ENCODE measurements around the gene PER1. TPM values are rescaled to one million over a fixed set of nuclear protein-coding genes. Genes with fewer than 3 reads are reported as not detected.

PER1 gene
- total RNA-seq, 4 donors from 2014 or later: 33.6 to 95.0 (median 56.3) TPM

DNA sequence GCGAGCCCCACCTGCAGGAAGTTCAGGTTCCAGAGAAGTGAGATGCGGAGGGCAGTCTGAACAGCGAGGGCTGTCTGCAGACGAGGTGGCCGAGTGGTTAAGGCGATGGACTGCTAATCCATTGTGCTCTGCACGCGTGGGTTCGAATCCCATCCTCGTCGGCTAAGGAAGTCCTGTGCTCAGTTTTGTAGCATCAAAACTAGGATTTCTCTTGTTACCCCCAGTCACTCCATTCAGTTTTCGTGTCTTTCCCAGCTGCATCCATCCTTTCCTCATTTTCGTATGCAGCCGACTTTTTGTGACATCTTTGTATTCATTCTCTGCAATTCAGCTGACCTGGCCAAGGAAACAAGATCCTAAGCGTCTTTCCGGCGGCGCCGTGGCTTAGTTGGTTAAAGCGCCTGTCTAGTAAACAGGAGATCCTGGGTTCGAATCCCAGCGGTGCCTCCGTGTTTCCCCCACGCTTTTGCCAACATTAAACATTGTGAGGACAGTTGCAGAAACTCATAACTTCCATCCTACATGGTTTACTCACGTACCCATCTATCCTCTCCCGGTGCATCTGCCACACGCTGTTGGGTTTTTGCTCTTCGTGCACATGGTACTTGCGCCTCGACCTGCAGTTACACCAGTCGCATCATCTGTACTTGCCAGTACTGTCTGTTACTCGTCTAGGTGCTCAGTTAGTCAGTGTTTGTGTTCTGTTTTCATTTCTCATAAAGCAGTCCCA lies 34.7 kb upstream of the PER1 start:
- Histone ChIP-seq H3K4me3 (peak overlapping the region; percentile 56 to 97 (median 86)), H3K4me1 (peaks cover 9 to 62% (median 25%) of the 10 kb centered on the region in 3 donors), H3K27me3 (no peaks in the 10 kb centered on the region), H3K36me3 (no peaks in the 10 kb centered on the region), H3K27ac (peak overlapping the region; percentile 96 to 99 (median 98)), H3K9me3 (no peaks in the 10 kb centered on the region)
- intact Hi-C loops (cut with DNase I): no loop called here
- TF ChIP-seq POLR2A (IDR thresholded peaks at IDR 0.05) (no peak), CTCF (IDR thresholded peaks at IDR 0.05) (peak in 3 of 6 experiments; percentile 6 to 43 (median 37))
- DNase-seq: no peak
- WGBS, 2 donors: 0 to 1% methylated on average over 28 to 32 of the region's 32 CpGs

GRCh38 chr17:8186446-8186786 lies 34.2 kb upstream of the PER1 start:
- Histone ChIP-seq H3K27me3 (no peaks in the 10 kb centered on the region), H3K4me1 (peaks cover 9 to 57% (median 20%) of the 10 kb centered on the region in 3 donors), H3K27ac (peak overlapping the region; percentile 96 to 99 (median 98)), H3K4me3 (peak overlapping the region; percentile 56 to 97 (median 86)), H3K36me3 (no peaks in the 10 kb centered on the region), H3K9me3 (no peaks in the 10 kb centered on the region)
- no peak for DNase-seq
- no peak for TF ChIP-seq POLR2A (IDR thresholded peaks at IDR 0.05)
- peak in 2 of 6 experiments; percentile 18 to 38 for TF ChIP-seq CTCF (IDR thresholded peaks at IDR 0.05)
- intact Hi-C loops (cut with DNase I): no loop called here
- 0 to 1% methylated on average over 12 to 22 of the region's 23 CpGs for WGBS, 2 donors

GRCh38 chr17:8185582-8186445 lies 33.6 kb upstream of the PER1 start:
- H3K4me3 ChIP-seq: peak overlapping the region; percentile 56 to 97 (median 86)
- H3K36me3 ChIP-seq: no peaks in the 10 kb centered on the region
- H3K4me1 ChIP-seq: peaks cover 9 to 51% (median 19%) of the 10 kb centered on the region in 3 donors
- no peak for TF ChIP-seq CTCF (IDR thresholded peaks at IDR 0.05)
- TF ChIP-seq POLR2A (IDR thresholded peaks at IDR 0.05): no peak
- intact Hi-C loops (cut with DNase I): no loop called here
- H3K27me3 ChIP-seq: no peaks in the 10 kb centered on the region
- no peak for DNase-seq
- WGBS, 2 donors: 0 to 1% methylated on average over 17 to 28 of the region's 44 CpGs
- H3K27ac ChIP-seq: peak overlapping the region; percentile 96 to 99 (median 98)
- no peaks in the 10 kb centered on the region for H3K9me3 ChIP-seq

- H3K27me3 ChIP-seq: no peaks in the 10 kb centered on the region
- intact Hi-C loops (cut with DNase I): no loop called here
- H3K27ac ChIP-seq: peak overlapping the region; percentile 85 to 96 (median 88)
- peak overlapping the region; percentile 60 to 85 (median 67) for H3K4me3 ChIP-seq
- no peaks in the 10 kb centered on the region for H3K36me3 ChIP-seq
- H3K4me1 ChIP-seq: peaks cover 21 to 44% (median 32%) of the 10 kb centered on the region in 3 donors
- 77 to 80% methylated on average over 15 to 19 of the region's 19 CpGs for WGBS, 2 donors
- H3K9me3 ChIP-seq: no peaks in the 10 kb centered on the region
- no peak for DNase-seq
- TF ChIP-seq POLR2A (IDR thresholded peaks at IDR 0.05) (no peak), CTCF (IDR thresholded peaks at IDR 0.05) (no peak)
Measured at GRCh38 chr17:8176998-8177731, 25.0 kb upstream of the PER1 start.
